CD4-positive, alpha-beta T cell treated with Interleukin-4 for 1 hour (primary cell): ENCODE measurements around the gene ERBB2.
"Not testable (repeated sequence)": the region's sequence is repeated elsewhere in the genome, so short reads cannot be mapped to it uniquely, and the experiment has no call there.

Source experiments
- DNase-seq, 2 donors: peaks; one replicate each; pipeline ENCODE4 v3.0.0-alpha.2; 2020 to 2022

Gene ERBB2

GRCh38 chr17:39705786-39706348 lies 6.0 kb downstream of the ERBB2 start:
- no peak for DNase-seq

DNA sequence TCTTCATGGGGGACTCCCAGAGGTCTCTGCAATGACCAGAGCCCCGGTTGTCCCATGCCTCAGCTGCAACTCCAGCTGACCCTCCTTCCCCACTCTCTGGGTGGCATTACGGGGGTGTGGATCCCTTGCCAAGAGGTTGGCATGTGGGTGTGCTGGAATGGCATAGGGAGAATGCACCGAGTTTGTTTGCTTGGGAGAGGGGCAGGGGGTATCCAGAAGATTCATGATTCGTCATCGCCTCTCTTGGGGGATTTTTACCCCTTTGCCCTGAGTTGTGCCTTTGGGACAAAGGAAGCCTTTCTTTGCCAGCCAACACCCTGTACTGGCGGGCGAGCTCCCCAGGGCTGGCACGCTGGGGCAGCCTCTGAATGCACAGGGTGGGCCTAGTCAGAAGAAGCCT lies 6.5 kb downstream of the ERBB2 start:
- DNase-seq, result no peak

DNA sequence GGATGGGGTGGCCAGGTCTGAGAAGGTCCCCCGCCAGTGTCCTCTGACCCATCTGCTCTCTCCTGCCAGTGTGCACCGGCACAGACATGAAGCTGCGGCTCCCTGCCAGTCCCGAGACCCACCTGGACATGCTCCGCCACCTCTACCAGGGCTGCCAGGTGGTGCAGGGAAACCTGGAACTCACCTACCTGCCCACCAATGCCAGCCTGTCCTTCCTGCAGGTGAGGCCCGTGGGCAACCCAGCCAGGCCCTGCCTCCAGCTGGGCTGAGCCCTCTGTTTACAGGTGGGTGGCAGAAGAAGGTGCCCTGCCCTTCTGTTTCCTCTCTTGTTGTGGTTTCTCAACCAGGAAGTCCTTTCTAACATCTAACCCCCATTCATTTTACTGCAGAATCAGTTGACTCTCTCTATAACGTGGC lies 7.1 kb downstream of the ERBB2 start:
- peak in 1 of 2 donors; percentile 29 for DNase-seq

GRCh38 chr17:39709319-39709997 lies 9.6 kb downstream of the ERBB2 start:
- DNase-seq, result no peak

- DNase-seq, result no peak
Measured at GRCh38 chr17:39709998-39710964, 10.4 kb downstream of the ERBB2 start.

- DNase-seq, result not testable (repeated sequence)
Measured at GRCh38 chr17:39711071-39711470, 11.2 kb downstream of the ERBB2 start.

DNA sequence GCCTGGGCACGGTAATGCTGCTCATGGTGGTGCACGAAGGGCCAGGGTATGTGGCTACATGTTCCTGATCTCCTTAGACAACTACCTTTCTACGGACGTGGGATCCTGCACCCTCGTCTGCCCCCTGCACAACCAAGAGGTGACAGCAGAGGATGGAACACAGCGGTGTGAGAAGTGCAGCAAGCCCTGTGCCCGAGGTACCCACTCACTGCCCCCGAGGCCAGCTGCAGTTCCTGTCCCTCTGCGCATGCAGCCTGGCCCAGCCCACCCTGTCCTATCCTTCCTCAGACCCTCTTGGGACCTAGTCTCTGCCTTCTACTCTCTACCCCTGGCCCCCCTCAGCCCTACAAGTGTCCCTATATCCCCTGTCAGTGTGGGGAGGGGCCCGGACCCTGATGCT lies 12.0 kb downstream of the ERBB2 start:
- DNase-seq, result no peak

DNA sequence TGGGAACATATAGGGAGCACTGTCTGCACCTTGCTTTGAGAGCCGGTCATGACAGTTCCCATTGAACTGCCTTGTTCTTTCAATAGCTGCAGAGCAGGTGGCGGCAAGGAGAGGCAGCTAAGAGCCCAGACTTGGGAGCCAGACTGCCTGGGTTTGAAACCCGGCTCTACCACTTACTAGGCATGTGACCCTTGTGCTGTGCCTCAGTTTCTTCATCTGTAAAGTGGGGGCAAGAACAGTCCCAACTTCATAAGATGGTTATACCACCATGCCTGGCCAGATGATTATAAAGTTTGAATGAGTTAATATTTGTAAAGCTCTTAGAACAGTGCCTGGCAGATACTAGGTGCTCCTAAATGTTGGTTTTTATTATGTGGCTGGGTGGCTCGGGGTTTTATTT lies 14.4 kb downstream of the ERBB2 start:
- no peak for DNase-seq

DNA sequence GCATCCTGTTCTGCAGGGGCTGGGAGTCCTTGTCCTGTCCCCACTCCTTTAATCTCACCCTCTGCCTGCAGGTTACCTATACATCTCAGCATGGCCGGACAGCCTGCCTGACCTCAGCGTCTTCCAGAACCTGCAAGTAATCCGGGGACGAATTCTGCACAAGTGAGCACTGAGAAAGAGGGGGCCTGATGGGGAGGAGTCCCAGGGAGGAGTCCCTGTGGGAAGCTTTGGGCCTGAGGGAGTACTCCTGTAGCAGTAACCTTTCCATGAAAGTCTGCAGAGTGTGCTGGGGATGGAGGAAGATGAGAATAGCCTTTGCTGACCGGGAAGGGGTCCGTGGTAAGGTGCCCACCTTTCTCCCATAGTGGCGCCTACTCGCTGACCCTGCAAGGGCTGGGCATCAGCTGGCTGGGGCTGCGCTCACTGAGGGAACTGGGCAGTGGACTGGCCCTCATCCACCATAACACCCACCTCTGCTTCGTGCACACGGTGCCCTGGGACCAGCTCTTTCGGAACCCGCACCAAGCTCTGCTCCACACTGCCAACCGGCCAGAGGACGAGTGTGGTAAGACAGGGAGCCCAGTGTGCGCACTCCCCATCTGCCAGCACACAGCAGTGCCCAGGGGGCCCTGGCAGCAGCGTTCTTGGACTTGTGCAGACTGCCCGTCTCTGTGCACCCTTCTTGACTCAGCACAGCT lies 15.7 kb downstream of the ERBB2 start:
- DNase-seq, result no peak

DNA sequence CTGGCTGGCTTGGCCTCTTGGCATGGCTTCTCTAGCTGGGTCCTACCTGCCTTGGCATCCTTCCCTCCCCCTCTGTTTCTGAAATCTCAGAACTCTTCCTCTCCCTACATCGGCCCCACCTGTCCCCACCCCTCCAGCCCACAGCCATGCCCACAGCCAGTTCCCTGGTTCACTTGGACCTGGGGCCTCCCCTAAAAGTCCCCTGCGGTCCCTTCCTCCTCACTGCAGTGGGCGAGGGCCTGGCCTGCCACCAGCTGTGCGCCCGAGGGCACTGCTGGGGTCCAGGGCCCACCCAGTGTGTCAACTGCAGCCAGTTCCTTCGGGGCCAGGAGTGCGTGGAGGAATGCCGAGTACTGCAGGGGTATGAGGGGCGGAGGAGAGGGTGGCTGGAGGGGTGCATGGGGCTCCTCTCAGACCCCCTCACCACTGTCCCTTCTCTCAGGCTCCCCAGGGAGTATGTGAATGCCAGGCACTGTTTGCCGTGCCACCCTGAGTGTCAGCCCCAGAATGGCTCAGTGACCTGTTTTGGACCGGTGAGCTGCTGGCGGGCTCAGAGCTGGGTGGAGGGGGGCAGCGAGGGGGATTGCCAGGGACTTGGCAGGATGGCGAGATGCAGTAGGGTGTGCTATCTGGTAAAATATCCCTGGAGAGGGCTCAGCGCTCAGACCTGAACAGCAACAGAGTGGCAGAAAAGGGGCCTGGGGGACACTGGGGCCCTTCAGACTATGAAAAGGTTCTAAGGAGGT lies 16.4 kb downstream of the ERBB2 start:
- no peak for DNase-seq

GRCh38 chr17:39716879-39717536 lies 17.1 kb downstream of the ERBB2 start:
- DNase-seq, result no peak

DNA sequence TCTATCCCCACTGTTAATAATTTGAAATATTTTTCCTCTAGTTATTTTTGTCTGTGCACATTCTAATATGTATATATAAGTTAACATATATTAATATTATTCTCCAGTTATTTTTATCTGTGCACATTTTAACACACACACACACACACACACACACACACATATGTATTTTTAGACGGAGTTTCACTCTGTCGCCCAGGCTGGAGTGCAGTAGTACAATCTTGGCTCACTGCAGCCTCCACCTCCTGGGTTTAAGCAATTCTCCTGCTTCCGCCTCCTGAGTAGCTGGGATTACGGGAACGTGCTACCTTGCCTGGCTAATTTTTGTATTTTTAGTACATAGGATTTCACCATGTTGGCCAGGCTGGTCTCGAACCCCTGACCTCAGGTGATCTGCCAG lies 17.8 kb downstream of the ERBB2 start:
- DNase-seq, result no peak

- no peak for DNase-seq
Measured at GRCh38 chr17:39719563-39720355, 19.9 kb downstream of the ERBB2 start.

DNA sequence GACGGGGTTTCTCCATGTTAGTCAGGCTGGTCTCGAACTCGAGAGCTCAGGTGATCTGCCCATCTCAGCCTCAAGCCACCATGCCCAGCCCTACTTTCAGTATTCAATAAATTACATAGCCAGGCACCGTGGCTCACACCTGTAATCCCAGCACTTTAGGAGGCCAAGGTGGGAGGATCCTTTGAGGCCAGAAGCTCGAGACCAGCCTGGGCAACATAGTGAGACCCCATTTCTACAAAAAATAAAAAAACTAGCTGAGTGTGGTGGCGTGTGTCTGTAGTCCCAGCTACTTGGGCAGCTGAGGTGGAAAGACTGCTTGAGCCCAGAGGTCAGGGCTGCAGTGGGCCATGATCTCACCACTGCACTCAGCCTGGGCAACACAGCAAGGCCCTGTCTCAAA lies 22.2 kb downstream of the ERBB2 start:
- DNase-seq, result no peak

GRCh38 chr17:39722965-39723848 lies 23.3 kb downstream of the ERBB2 start:
- DNase-seq, result no peak

DNA sequence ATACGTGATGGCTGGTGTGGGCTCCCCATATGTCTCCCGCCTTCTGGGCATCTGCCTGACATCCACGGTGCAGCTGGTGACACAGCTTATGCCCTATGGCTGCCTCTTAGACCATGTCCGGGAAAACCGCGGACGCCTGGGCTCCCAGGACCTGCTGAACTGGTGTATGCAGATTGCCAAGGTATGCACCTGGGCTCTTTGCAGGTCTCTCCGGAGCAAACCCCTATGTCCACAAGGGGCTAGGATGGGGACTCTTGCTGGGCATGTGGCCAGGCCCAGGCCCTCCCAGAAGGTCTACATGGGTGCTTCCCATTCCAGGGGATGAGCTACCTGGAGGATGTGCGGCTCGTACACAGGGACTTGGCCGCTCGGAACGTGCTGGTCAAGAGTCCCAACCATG lies 24.9 kb downstream of the ERBB2 start:
- DNase-seq, result no peak

DNA sequence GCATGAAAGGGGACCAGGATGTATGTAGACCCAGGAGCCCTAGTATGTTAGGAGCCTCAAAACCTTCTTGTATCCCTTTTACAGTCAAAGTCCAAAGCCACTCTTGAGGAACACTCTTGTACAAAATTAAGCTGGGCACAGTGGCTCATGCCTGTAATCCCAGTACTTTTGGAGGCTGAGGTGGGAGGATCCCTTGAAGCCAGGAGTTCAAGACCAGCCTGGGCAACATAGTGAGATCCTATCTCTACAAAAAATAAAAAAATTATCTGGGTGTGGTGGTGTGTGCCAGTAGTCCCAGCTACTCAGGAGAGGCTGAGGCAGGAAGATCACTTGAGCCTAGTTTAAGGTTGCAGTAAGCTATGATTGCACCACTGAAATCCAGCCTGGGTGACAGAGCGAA lies 26.1 kb downstream of the ERBB2 start:
- DNase-seq, result not testable (repeated sequence)

DNA sequence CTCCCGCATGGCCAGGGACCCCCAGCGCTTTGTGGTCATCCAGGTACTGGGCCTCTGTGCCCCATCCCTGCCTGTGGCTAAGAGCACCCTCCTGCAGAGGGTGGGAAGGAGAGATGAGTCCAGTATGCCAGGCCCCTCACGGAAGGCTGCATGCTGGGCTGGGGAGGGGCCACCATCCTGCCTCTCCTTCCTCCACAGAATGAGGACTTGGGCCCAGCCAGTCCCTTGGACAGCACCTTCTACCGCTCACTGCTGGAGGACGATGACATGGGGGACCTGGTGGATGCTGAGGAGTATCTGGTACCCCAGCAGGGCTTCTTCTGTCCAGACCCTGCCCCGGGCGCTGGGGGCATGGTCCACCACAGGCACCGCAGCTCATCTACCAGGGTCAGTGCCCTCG lies 26.8 kb downstream of the ERBB2 start:
- DNase-seq, result no peak

DNA sequence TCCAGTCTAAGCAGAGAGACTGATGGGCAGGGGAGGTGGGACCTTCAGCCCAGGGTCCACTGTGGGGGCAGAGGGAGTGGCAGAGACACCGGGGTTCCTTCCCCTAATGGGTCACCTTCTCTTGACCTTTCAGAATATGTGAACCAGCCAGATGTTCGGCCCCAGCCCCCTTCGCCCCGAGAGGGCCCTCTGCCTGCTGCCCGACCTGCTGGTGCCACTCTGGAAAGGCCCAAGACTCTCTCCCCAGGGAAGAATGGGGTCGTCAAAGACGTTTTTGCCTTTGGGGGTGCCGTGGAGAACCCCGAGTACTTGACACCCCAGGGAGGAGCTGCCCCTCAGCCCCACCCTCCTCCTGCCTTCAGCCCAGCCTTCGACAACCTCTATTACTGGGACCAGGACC lies 27.7 kb downstream of the ERBB2 start:
- DNase-seq, result no peak

DNA sequence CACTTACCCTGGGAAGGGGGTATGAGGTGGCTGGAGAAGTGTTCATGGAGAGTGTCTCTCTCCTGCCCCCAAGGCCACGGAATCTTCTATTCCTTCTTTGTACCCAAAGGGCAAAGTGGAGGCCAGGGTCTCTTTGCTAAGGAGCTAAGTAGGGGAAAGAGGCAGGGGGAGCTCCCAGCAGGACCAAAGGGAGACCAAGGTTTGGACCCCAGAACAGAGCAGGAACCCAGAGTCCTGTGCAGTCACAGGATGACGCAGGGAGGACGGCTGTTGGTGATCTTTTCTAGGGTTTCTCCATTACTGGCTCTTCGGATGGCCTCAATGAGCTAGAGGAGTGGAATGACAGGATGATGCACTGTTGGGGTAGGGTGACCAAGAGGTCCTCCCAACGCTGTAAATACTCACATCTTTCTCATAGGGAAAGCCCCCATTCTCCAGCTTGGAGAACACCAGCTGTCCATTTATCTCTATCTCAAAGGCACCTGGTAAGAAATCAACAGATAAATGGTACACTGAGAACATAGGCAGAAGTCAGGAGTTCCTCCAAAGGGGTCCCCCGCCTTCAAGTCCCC lies 29.5 kb downstream of the ERBB2 start:
- DNase-seq, result no peak
